ENCODE results near the gene COQ10A. TPM values are rescaled to one million over a fixed set of nuclear protein-coding genes. Genes with fewer than 3 reads are reported as not detected.

The COQ10A gene
- total RNA-seq: 2.9 and 4.1 TPM in 2 replicates

GRCh38 chr12:56266693-56267442 lies at the start of gene COQ10A:
Gene COQ10A, plus strand, starts transcription at chr12:56266942. Its CDS starts 177 bp downstream, at chr12:56267119.

GRCh38 chr12:56221757-56222530 lies 44.8 kb upstream of the COQ10A start, which contains the start of gene RNF41:
Gene RNF41, minus strand, starts transcription at chr12:56221922. Its CDS starts 7,875 bp downstream, at chr12:56214047.

GRCh38 chr12:56224102-56224701 lies 42.5 kb upstream of the COQ10A start, which contains the start of gene NABP2:
Gene NABP2, plus strand, starts transcription at chr12:56224342. Its CDS starts 515 bp downstream, at chr12:56224857.

GRCh38 chr12:56229916-56230431 lies 36.8 kb upstream of the COQ10A start, which contains the start of gene SLC39A5:
Gene SLC39A5, plus strand, starts transcription at chr12:56230051. Its CDS starts 1,224 bp downstream, at chr12:56231275.

GRCh38 chr12:56258068-56258819 lies 8.5 kb upstream of the COQ10A start, which contains the start of gene ANKRD52:
Gene ANKRD52, minus strand, starts transcription at chr12:56258384. Its CDS starts 115 bp downstream, at chr12:56258269.

GRCh38 chr12:56299853-56300643 lies 33.3 kb downstream of the COQ10A start, which contains the start of gene CS:
Gene CS, minus strand, starts transcription at chr12:56300330. Its CDS starts 129 bp downstream, at chr12:56300201.

GRCh38 chr12:56315622-56316473 lies 49.1 kb downstream of the COQ10A start, which contains the start of gene CNPY2:
Gene CNPY2, minus strand, starts transcription at chr12:56315988. Its CDS starts 771 bp downstream, at chr12:56315217.

Other genes with a start within 250 kb of the COQ10A start
- 0.34 and 1.1 TPM in 2 replicates for gene IKZF4, start 245.9 kb upstream of the COQ10A start, total RNA-seq
- 55.4 and 78.7 TPM in 2 replicates for gene RPS26, start 225.0 kb upstream of the COQ10A start, total RNA-seq
- gene ERBB3, start 186.8 kb upstream of the COQ10A start, total RNA-seq: 35.2 and 43.9 TPM in 2 replicates
- gene PA2G4, start 162.4 kb upstream of the COQ10A start, total RNA-seq: 229 and 242 TPM in 2 replicates
- gene RPL41, start 150.3 kb upstream of the COQ10A start, total RNA-seq: 2,819 and 3,070 TPM in 2 replicates
- gene ZC3H10, start 148.7 kb upstream of the COQ10A start, total RNA-seq: 2.2 and 4.8 TPM in 2 replicates
- gene ESYT1, start 138.7 kb upstream of the COQ10A start, total RNA-seq: 235 and 281 TPM in 2 replicates
- gene MYL6B, start 114.4 kb upstream of the COQ10A start, total RNA-seq: 18.1 and 22.6 TPM in 2 replicates
- 432 and 539 TPM in 2 replicates for gene MYL6, start 108.6 kb upstream of the COQ10A start, total RNA-seq
- 16.7 and 41.8 TPM in 2 replicates for gene SMARCC2, start 77.5 kb upstream of the COQ10A start, total RNA-seq
- gene RNF41, start 45.0 kb upstream of the COQ10A start, total RNA-seq: 124 and 160 TPM in 2 replicates
- gene NABP2, start 42.6 kb upstream of the COQ10A start, total RNA-seq: 24.6 and 35.9 TPM in 2 replicates
- under 0.01 and 0.28 TPM in 2 replicates for gene SLC39A5, start 36.9 kb upstream of the COQ10A start, total RNA-seq
- 10.6 and 40.3 TPM in 2 replicates for gene ANKRD52, start 8.6 kb upstream of the COQ10A start, total RNA-seq
- 106 and 188 TPM in 2 replicates for gene CS, start 33.4 kb downstream of the COQ10A start, total RNA-seq
- 51.6 and 53.0 TPM in 2 replicates for gene CNPY2, start 49.0 kb downstream of the COQ10A start, total RNA-seq
- gene PAN2, start 67.1 kb downstream of the COQ10A start, total RNA-seq: 21.9 and 27.0 TPM in 2 replicates
- gene IL23A, start 71.9 kb downstream of the COQ10A start, total RNA-seq: 0.21 and 0.34 TPM in 2 replicates
- 56.0 and 105 TPM in 2 replicates for gene STAT2, start 93.2 kb downstream of the COQ10A start, total RNA-seq
- not detected in 2 replicates for gene APOF, start 95.9 kb downstream of the COQ10A start, total RNA-seq
- 6.8 and 7.1 TPM in 2 replicates for gene TIMELESS, start 182.5 kb downstream of the COQ10A start, total RNA-seq
- gene MIP, start 187.7 kb downstream of the COQ10A start, total RNA-seq: not detected in 2 replicates
- 1.0 and 1.1 TPM in 2 replicates for gene SPRYD4, start 201.6 kb downstream of the COQ10A start, total RNA-seq
- 2.8 and 7.2 TPM in 2 replicates for gene GLS2, start 221.2 kb downstream of the COQ10A start, total RNA-seq